OCI-LY3 (cell line): ENCODE results near the gene NBPF6.
"Not testable (repeated sequence)": the region's sequence is repeated elsewhere in the genome, so short reads cannot be mapped to it uniquely, and the experiment has no call there.

Source experiments
- CTCF ChIP-seq: fragments of 200-600, 300-600 bp; sonication (generic); IDR thresholded peaks from 2 replicates; pipeline ENCODE4 v1.5.1; 2014; ENCODE audit warnings: antibody characterized with exemption, low read length, low read depth
- EZH2phosphoT487 ChIP-seq: fragments of 200-600 bp; shearing (Covaris generic); IDR thresholded peaks from 2 replicates; pipeline ENCODE4 v1.6.1; 2018; ENCODE audit warnings: antibody characterized with exemption, mixed run types, low read depth

DNA sequence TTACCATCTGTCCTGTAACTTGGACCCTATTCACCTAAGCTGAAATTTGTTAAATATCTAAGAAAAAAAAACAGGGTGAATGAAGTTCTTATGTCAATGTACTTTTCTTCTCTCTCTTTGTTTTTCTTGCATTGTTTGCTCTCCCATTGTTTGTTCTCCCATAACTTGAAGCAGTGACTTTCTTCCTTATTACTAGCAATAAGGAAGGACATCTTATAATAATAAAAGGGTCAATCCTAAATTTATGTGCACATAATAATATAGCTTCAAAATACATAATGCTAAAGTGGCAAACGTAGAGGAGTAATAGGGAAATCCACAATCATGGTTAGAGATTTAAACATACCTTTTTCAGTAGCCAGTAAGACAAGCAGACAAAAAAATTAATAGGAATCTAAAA is 23.3 kb upstream of the NBPF6 start:
- TF ChIP-seq CTCF, EZH2phosphoT487: not testable (repeated sequence)
